Ishikawa (cell line): ENCODE data around the gene ACSM2B.
"Not testable (repeated sequence)": the region's sequence is repeated elsewhere in the genome, so short reads cannot be mapped to it uniquely, and the experiment has no call there.

Experiments used
- CREB1 ChIP-seq: IDR thresholded peaks from 2 replicates; pipeline ENCODE4 v1.6.1; 2012; ENCODE audit warnings: low read depth
- EP300 ChIP-seq: IDR thresholded peaks from 2 replicates; pipeline ENCODE4 v1.6.1; 2012; ENCODE audit warnings: borderline replicate concordance
- FOXM1 ChIP-seq: IDR thresholded peaks from 2 replicates; pipeline ENCODE4 v1.6.1; 2012; ENCODE audit warnings: low read depth, borderline replicate concordance
- NFIC ChIP-seq: IDR thresholded peaks from 2 replicates; pipeline ENCODE4 v1.6.1; 2012
- RAD21 ChIP-seq: IDR thresholded peaks from 2 replicates; pipeline ENCODE4 v1.6.1; 2012; ENCODE audit warnings: low read depth
- TAF1 ChIP-seq: IDR thresholded peaks from 2 replicates; pipeline ENCODE4 v1.6.1; 2012; ENCODE audit warnings: low read depth, mild to moderate bottlenecking
- TEAD4 ChIP-seq: IDR thresholded peaks from 2 replicates; pipeline ENCODE4 v1.6.1; 2012
- USF1 ChIP-seq: IDR thresholded peaks from 2 replicates; pipeline ENCODE4 v1.6.1; 2012
- YY1 ChIP-seq: IDR thresholded peaks from 2 replicates; pipeline ENCODE4 v1.6.1; 2012; ENCODE audit warnings: low read depth

GRCh38 chr16:20576145-20576544 is at the start of gene ACSM2B:
- TF ChIP-seq TEAD4, TAF1, FOXM1, RAD21, CREB1, EP300, YY1, NFIC, USF1: not testable (repeated sequence)
